Endodermal cell (in vitro differentiated cells): Measurements from ENCODE around the gene PARPBP. TPM values are rescaled to one million over a fixed set of nuclear protein-coding genes. Genes with fewer than 3 reads are reported as not detected.
"Not testable (repeated sequence)": the region's sequence is repeated elsewhere in the genome, so short reads cannot be mapped to it uniquely, and the experiment has no call there.

ENCODE experiments used
- DNase-seq: peaks from one replicate; pipeline ENCODE4 v3.0.0-alpha.2; 2017
- H3K27ac ChIP-seq: 2 replicates; pipeline ENCODE4 v1.5.1; 2013; ENCODE audit warnings: mild to moderate bottlenecking, low read depth, low read length, moderate library complexity
- H3K27me3 ChIP-seq: 2 replicates; pipeline ENCODE4 v1.6.1; 2013; ENCODE audit warnings: mild to moderate bottlenecking, low read length, moderate library complexity; ENCODE audit not compliant: insufficient read depth, control insufficient read depth, poor library complexity, severe bottlenecking
- H3K36me3 ChIP-seq: 2 replicates; pipeline ENCODE4 v1.7.0; 2013; ENCODE audit warnings: mild to moderate bottlenecking, low read length, moderate library complexity; ENCODE audit not compliant: control insufficient read depth, insufficient read depth
- H3K4me1 ChIP-seq: one replicate; pipeline ENCODE4 v1.7.0; 2013; ENCODE audit warnings: low read length; ENCODE audit not compliant: control insufficient read depth, insufficient read depth
- H3K4me3 ChIP-seq: 2 replicates; pipeline ENCODE4 v1.5.1; 2013; ENCODE audit warnings: mild to moderate bottlenecking, low read length, moderate library complexity
- H3K9ac ChIP-seq: 2 replicates; pipeline ENCODE4 v1.6.1; 2013; ENCODE audit warnings: mild to moderate bottlenecking, low read length, moderate library complexity; ENCODE audit not compliant: poor library complexity, severe bottlenecking; ENCODE audit errors: extremely low read depth
- H3K9me3 ChIP-seq: 2 replicates; pipeline ENCODE4 v1.6.1; 2013; ENCODE audit warnings: mild to moderate bottlenecking, low read length, moderate library complexity; ENCODE audit not compliant: control insufficient read depth
- H3K27ac Mint-ChIP-seq: 2 replicates; pipeline ENCODE4 v1.8.0; 2020; ENCODE audit warnings: mixed read lengths
- H3K27me3 Mint-ChIP-seq: 2 replicates; pipeline ENCODE4 v1.8.0; 2021; ENCODE audit warnings: mild to moderate bottlenecking, mixed read lengths; ENCODE audit not compliant: insufficient read depth
- H3K36me3 Mint-ChIP-seq: 2 replicates; pipeline ENCODE4 v1.8.0; 2020; ENCODE audit warnings: low read depth, mixed read lengths
- H3K4me1 Mint-ChIP-seq: 2 replicates; pipeline ENCODE4 v1.8.0; 2020; ENCODE audit warnings: mixed read lengths
- H3K4me3 Mint-ChIP-seq: 2 replicates; pipeline ENCODE4 v1.8.0; 2020; ENCODE audit warnings: mild to moderate bottlenecking, moderate library complexity, mixed read lengths
- H3K9me3 Mint-ChIP-seq: 2 replicates; pipeline ENCODE4 v1.8.0; 2020; ENCODE audit warnings: mild to moderate bottlenecking, mixed read lengths
- CTCF ChIP-seq: fragments of 200-600 bp; sonication (generic); conservative IDR thresholded peaks from 2 replicates; pipeline ENCODE4 v1.5.0; 2021; ENCODE audit warnings: antibody characterized with exemption, mild to moderate bottlenecking
- WGBS, 2 experiments: methylation state at CpG; one replicate each; pipeline versions ENCODE4 v1.1.5 to v1.1.7; 2013; ENCODE audit warnings: missing lambda C conversion rate in 2 of 2, mixed read lengths in 1 of 2; ENCODE audit not compliant: insufficient coverage in 1 of 2, insufficient read length in 1 of 2; 5-methylcytosine and 5-hydroxymethylcytosine counted together
- total RNA-seq, 2 donors: library from RNA; stranded (reverse); fragmentation: NEBNext Ultra II Directional in 1 of 2; extraction: Animal tissue kit (Norgen Biotek cat#: 25700) in 1 of 2; gene quantifications; 2 replicates in 1 of 2; 3 replicates in 1 of 2; pipeline ENCODE4 v1.2.1, GENCODE V29; 2021

The PARPBP gene
- total RNA-seq, 2 donors from 2014 or later, result 28.3 to 30.0 TPM

- Mint-ChIP-seq H3K4me1 (peaks cover 9% of the 10 kb centered on the region), H3K4me3 (no peak overlapping the region), H3K27ac (no peak overlapping the region), H3K9me3 (peaks cover 3% of the 10 kb centered on the region), H3K27me3 (no peaks in the 10 kb centered on the region), H3K36me3 (no peaks in the 10 kb centered on the region)
- 91% methylated on average over 2 of the region's 2 CpGs for WGBS, 2 experiments
- Histone ChIP-seq H3K9me3 (no peaks in the 10 kb centered on the region), H3K27ac (no peak overlapping the region), H3K4me1 (no peaks in the 10 kb centered on the region), H3K4me3 (no peak overlapping the region), H3K36me3 (no peaks in the 10 kb centered on the region), H3K27me3 (no peaks in the 10 kb centered on the region), H3K9ac (no peak overlapping the region)
- no peak for DNase-seq
- no peak for TF ChIP-seq CTCF
These were observed 114.6 kb downstream of the PARPBP start for GRCh38 chr12:102234599-102234998.

GRCh38 chr12:102240859-102241258, 120.9 kb downstream of the PARPBP start:
- 98 to 100% methylated on average over 1 to 2 of the region's 2 CpGs for WGBS, 2 experiments
- not testable (repeated sequence) for H3K4me3 Mint-ChIP-seq

More at GRCh38 chr12:102240859-102241258, 120.9 kb downstream of the PARPBP start:
- not testable (repeated sequence) for H3K9ac ChIP-seq, H3K36me3 Mint-ChIP-seq, H3K4me3 ChIP-seq, DNase-seq, H3K36me3 ChIP-seq, H3K4me1 Mint-ChIP-seq, H3K27me3 ChIP-seq, H3K27me3 Mint-ChIP-seq, H3K27ac ChIP-seq, H3K4me1 ChIP-seq, H3K27ac Mint-ChIP-seq, H3K9me3 ChIP-seq
- H3K9me3 Mint-ChIP-seq, result peaks cover 24% of the 10 kb centered on the region

Other genes starting within 250 kb of the PARPBP start
- 1 to 10 TPM in 1 of 2 donors, under 1 TPM in 1; 0.91 to 1.3 TPM for gene DRAM1, start 242.6 kb upstream of the PARPBP start, total RNA-seq
- gene WASHC3, start 58.2 kb upstream of the PARPBP start, total RNA-seq, result 10 to 100 TPM; 18.4 to 18.8 TPM
- 10 to 100 TPM; 59.4 to 74.7 TPM for gene NUP37, start 69 bp upstream of the PARPBP start, total RNA-seq
- gene PMCH, start 77.7 kb downstream of the PARPBP start, total RNA-seq, result not detected